Endothelial cell (in vitro differentiated cells): Measurements from ENCODE around the gene TMEM91. TPM values are rescaled to one million over a fixed set of nuclear protein-coding genes. Genes with fewer than 3 reads are reported as not detected.
A peak's percentile ranks its signal among the peaks of the same experiment; 100 is the strongest.

Experiments
- DNase-seq: peaks from one replicate; pipeline ENCODE4 v3.0.0; 2021; ENCODE audit warnings: low spot score
- H3K27ac Mint-ChIP-seq: one replicate; pipeline ENCODE4 v1.8.0; 2021; ENCODE audit warnings: mixed read lengths, inconsistent platforms; ENCODE audit not compliant: unreplicated experiment
- H3K27me3 Mint-ChIP-seq: one replicate; pipeline ENCODE4 v1.8.0; 2021; ENCODE audit warnings: mild to moderate bottlenecking, moderate library complexity, mixed read lengths, inconsistent platforms; ENCODE audit not compliant: unreplicated experiment
- H3K36me3 Mint-ChIP-seq: one replicate; pipeline ENCODE4 v1.8.0; 2021; ENCODE audit warnings: mild to moderate bottlenecking, low read depth, mixed read lengths, inconsistent platforms; ENCODE audit not compliant: unreplicated experiment
- H3K4me1 Mint-ChIP-seq: one replicate; pipeline ENCODE4 v1.8.0; 2021; ENCODE audit warnings: mild to moderate bottlenecking, mixed read lengths, inconsistent platforms; ENCODE audit not compliant: unreplicated experiment
- H3K4me3 Mint-ChIP-seq: one replicate; pipeline ENCODE4 v1.8.0; 2021; ENCODE audit warnings: mild to moderate bottlenecking, mixed read lengths, inconsistent platforms; ENCODE audit not compliant: unreplicated experiment
- H3K9me3 Mint-ChIP-seq: one replicate; pipeline ENCODE4 v1.8.0; 2021; ENCODE audit warnings: mixed read lengths, inconsistent platforms; ENCODE audit not compliant: unreplicated experiment
- total RNA-seq: library from RNA; stranded (reverse); fragmentation: NEBNext Ultra II Directional; extraction: Animal tissue kit (Norgen Biotek cat#: 25700); gene quantifications from one replicate; pipeline ENCODE4 v1.2.1, GENCODE V29; 2021; ENCODE audit not compliant: unreplicated experiment
- TF ChIP-seq, protein P1 (sequence below): fragments of 200-600 bp; sonication (generic); IDR thresholded peaks from one replicate; pipeline ENCODE4 v1.5.0; 2021; ENCODE audit warnings: antibody characterized with exemption; ENCODE audit not compliant: unreplicated experiment

Gene TMEM91
- total RNA-seq, 1 donor from 2014 or later = 7.6 TPM

DNA sequence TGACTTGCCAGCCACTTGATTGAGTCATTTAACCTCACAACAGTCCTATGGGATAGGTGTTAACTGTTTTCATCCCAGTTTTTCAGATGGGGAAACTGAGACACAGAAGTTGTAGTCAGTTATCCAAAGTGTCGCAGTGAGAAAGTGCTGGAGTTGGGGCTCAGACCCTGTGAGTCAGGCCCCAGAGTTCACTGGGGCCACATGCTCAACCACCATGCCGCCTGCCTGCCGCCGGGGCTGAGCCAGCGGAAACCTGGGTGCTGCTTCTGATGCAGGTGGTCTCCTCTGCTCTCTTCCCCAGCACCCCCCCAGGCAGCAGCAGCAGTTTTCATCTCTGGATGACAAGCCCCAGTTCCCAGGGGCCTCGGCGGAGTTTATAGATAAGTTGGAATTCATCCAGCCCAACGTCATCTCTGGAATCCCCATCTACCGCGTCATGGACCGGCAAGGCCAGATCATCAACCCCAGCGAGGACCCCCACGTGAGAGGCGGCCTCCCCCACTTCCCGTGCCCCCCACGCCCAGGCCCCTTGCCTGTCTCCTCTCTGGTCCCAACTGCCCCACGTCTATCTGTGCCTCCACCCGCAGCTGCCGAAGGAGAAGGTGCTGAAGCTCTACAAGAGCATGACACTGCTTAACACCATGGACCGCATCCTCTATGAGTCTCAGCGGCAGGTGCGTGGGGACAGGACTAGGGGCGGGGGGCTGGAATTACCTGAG, 34.2 kb downstream of the TMEM91 start:
- H3K9me3 Mint-ChIP-seq = no peaks in the 10 kb centered on the region
- peaks cover 14% of the 10 kb centered on the region for H3K4me1 Mint-ChIP-seq
- H3K27ac Mint-ChIP-seq = peak overlapping the region; percentile 52
- TF ChIP-seq, protein P1, sequence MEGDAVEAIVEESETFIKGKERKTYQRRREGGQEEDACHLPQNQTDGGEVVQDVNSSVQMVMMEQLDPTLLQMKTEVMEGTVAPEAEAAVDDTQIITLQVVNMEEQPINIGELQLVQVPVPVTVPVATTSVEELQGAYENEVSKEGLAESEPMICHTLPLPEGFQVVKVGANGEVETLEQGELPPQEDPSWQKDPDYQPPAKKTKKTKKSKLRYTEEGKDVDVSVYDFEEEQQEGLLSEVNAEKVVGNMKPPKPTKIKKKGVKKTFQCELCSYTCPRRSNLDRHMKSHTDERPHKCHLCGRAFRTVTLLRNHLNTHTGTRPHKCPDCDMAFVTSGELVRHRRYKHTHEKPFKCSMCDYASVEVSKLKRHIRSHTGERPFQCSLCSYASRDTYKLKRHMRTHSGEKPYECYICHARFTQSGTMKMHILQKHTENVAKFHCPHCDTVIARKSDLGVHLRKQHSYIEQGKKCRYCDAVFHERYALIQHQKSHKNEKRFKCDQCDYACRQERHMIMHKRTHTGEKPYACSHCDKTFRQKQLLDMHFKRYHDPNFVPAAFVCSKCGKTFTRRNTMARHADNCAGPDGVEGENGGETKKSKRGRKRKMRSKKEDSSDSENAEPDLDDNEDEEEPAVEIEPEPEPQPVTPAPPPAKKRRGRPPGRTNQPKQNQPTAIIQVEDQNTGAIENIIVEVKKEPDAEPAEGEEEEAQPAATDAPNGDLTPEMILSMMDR = no peak
- H3K27me3 Mint-ChIP-seq = peaks cover 6% of the 10 kb centered on the region
- no peak for DNase-seq
- H3K36me3 Mint-ChIP-seq = peaks cover 31% of the 10 kb centered on the region
- peak overlapping the region; percentile 31 for H3K4me3 Mint-ChIP-seq

DNA sequence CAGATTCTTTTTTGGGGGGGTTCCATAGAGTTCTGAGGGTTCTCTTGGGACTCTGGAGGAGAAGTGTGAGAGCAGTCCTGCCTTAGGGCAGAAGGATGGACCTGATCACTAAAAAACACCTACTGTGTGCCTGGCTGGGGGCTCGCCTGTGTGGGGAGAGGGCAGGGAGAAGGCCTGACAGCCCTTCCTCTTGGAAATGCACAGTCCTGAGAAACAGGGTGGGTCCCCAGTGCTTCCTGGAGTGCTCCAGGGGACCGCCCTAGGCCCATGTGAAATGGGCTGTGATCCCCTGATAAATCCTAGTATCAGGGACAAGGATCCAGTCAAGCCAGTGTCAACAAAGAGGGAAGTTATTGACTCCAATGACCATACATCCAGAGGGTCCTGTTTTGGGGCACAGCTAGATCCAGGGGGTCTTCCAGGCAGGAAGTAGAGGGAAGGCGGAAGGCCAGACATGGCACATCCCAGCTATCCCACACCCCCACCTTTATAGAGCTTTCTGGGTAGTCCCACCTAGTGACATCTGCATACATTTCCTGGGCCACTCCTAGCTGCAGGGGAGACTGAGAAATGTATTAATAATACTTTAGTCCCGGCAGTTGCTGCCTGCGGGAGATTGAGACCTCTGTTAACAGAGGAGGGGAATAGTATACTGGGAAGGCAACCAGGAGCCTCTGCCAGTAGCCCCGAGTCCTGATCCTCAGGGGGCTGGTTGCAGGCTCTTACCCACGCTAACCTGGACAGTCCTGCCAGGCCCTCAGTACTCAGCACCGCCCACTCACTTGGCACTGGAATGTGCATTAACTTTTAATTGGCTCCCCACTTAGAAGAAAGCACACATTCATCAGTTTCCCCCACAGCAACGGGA, 35.0 kb downstream of the TMEM91 start:
- H3K4me1 Mint-ChIP-seq = peaks cover 14% of the 10 kb centered on the region
- H3K9me3 Mint-ChIP-seq = no peaks in the 10 kb centered on the region
- peak overlapping the region; percentile 52 for H3K27ac Mint-ChIP-seq
- TF ChIP-seq, protein P1 = no peak
- no peak for DNase-seq
- H3K4me3 Mint-ChIP-seq = no peak overlapping the region
- peaks cover 31% of the 10 kb centered on the region for H3K36me3 Mint-ChIP-seq
- H3K27me3 Mint-ChIP-seq = peaks cover 6% of the 10 kb centered on the region

DNA sequence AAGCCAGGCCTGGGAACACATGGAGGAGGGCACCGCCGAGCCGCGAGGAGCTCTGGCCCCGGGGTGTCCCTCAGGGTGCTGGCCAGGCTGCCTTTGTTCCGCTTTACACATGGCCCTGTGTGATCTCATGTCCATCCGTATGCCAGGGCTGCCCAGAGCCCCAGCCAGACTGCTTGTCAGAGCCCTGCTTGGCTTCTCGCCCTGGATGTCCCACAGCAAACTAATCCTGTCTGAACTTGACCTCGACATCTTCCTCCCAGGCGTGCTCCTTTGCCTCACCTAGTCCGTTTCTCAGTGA, 35.6 kb downstream of the TMEM91 start:
- Mint-ChIP-seq H3K36me3 (peaks cover 31% of the 10 kb centered on the region), H3K9me3 (no peaks in the 10 kb centered on the region), H3K4me3 (no peak overlapping the region), H3K27me3 (peaks cover 8% of the 10 kb centered on the region), H3K4me1 (peaks cover 13% of the 10 kb centered on the region), H3K27ac (peak overlapping the region; percentile 61)
- DNase-seq = no peak
- TF ChIP-seq, protein P1 = no peak

DNA sequence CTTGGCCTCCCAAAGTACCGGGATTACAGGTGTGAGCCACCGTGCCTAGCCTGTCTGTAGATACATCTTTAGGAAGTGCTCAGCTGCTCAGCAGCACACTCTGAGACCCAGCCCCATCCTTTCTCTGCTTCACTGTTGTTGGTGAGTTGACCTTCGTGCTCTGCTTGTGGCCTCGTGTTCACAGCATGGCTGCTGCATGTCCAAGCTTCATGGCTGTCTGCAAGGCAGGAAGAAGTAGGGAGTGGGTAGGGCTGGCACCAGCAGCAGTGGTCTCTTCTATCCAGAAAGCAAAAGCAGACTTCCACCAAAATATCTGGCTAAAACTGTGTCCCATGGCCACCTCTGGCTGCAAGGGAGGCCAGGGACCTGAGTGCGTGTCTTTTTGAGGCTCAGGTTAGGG, 36.6 kb downstream of the TMEM91 start:
- Mint-ChIP-seq H3K9me3 (no peaks in the 10 kb centered on the region), H3K4me1 (peaks cover 4% of the 10 kb centered on the region), H3K36me3 (peaks cover 36% of the 10 kb centered on the region), H3K4me3 (no peak overlapping the region), H3K27ac (no peak overlapping the region), H3K27me3 (peaks cover 8% of the 10 kb centered on the region)
- DNase-seq = no peak
- TF ChIP-seq, protein P1 = no peak

DNA sequence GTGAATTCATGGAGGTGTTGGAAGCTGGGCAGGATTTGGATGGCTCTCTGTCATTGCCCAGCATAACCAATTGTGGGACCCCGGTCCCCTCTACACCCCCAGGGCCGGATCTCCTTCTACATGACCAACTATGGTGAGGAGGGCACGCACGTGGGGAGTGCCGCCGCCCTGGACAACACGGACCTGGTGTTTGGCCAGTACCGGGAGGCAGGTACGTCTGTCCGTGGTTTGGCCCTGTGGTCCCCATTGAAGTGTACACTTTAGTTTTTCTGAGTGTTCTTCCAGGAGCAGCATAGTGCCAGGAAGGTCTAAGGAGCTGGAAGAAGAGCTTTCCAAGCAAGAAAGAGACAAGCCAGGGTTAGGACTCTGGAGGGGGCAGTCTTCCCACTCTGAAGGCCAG, 37.6 kb downstream of the TMEM91 start:
- Mint-ChIP-seq H3K4me3 (no peak overlapping the region), H3K36me3 (peaks cover 41% of the 10 kb centered on the region), H3K4me1 (peaks cover 4% of the 10 kb centered on the region), H3K27ac (no peak overlapping the region), H3K9me3 (no peaks in the 10 kb centered on the region), H3K27me3 (peaks cover 8% of the 10 kb centered on the region)
- no peak for DNase-seq
- TF ChIP-seq, protein P1 = no peak
